Lower leg skin (tissue), 4 donors: ENCODE results near the gene SF3A2. TPM values are rescaled to one million over a fixed set of nuclear protein-coding genes. Genes with fewer than 3 reads are reported as not detected.

Experiments used
- DNase-seq, 2 donors: peaks; one replicate each; pipeline ENCODE4 v3.0.0-alpha.2; 2019; ENCODE audit warnings: low spot score in 2 of 2
- H3K4me3 ChIP-seq: fragments of 200-600 bp; sonication (generic); 2 replicates; pipeline ENCODE4 v1.5.1; 2017; ENCODE audit warnings: mild to moderate bottlenecking, low read depth; ENCODE audit not compliant: poor library complexity, severe bottlenecking
- CTCF ChIP-seq, 3 donors: fragments of 450-650 bp; IDR thresholded peaks; one replicate each; pipeline ENCODE4 v1.5.1; 2016; ENCODE audit warnings: antibody characterized with exemption in 3 of 3, mild to moderate bottlenecking in 3 of 3, moderate library complexity in 2 of 3
- POLR2A ChIP-seq, 2 donors: fragments of 450-650 bp; IDR thresholded peaks; one replicate each; pipeline ENCODE4 v1.6.1; 2016 to 2017; ENCODE audit warnings: antibody characterized with exemption in 2 of 2, mild to moderate bottlenecking in 1 of 2, moderate library complexity in 1 of 2
- WGBS, 2 donors: methylation state at CpG; one replicate each; pipeline ENCODE4 v1.1.5; 2018; 5-methylcytosine and 5-hydroxymethylcytosine counted together
- intact Hi-C: fragments of 100-400 bp; cut with DNase I; formaldehyde crosslinking; loops from one replicate; pipeline ENCODE4 v1.15.0; 2023; ENCODE audit warnings: low total_unique reads
- microRNA counts, 2 donors: library from miRNA; unstranded; fragments of <30 nt; microRNA quantifications; one replicate each; lab custom pipeline; 2016
- microRNA-seq, 2 donors: library from miRNA; unstranded; fragments of <30 nt; microRNA quantifications; one replicate each; pipeline ENCODE4, GENCODE V29; 2016; ENCODE audit warnings: borderline replicate concordance in 2 of 2, borderline number of aligned reads in 1 of 2
- total RNA-seq, 4 donors: library from RNA; depleted of rRNA; stranded (reverse); fragments of >200 nt; gene quantifications; one replicate each; pipeline ENCODE4 v1.1.0, GENCODE V29; 2016

The SF3A2 gene
- total RNA-seq, 4 donors from 2014 or later = 35.6 to 85.6 (median 47.8) TPM

GRCh38 chr19:2289714-2290435 is 53.3 kb downstream of the SF3A2 start:
- TF ChIP-seq CTCF (IDR thresholded peaks at IDR 0.05) (no peak), POLR2A (IDR thresholded peaks at IDR 0.05) (no peak)
- peak overlapping the region; percentile 22 for H3K4me3 ChIP-seq
- 1 to 4% methylated on average over 18 to 57 of the region's 74 CpGs for WGBS, 2 donors
- intact Hi-C loops = no loop called here
- DNase-seq = no peak

GRCh38 chr19:2290441-2291184 is 54.0 kb downstream of the SF3A2 start:
- intact Hi-C loops = no loop called here
- no peak for DNase-seq
- TF ChIP-seq POLR2A (IDR thresholded peaks at IDR 0.05) (no peak), CTCF (IDR thresholded peaks at IDR 0.05) (no peak)
- peak overlapping the region; percentile 22 for H3K4me3 ChIP-seq
- 6 to 19% methylated on average over 21 to 65 of the region's 82 CpGs for WGBS, 2 donors

GRCh38 chr19:2291185-2291751 is 54.6 kb downstream of the SF3A2 start:
- 18 to 46% methylated on average over 34 to 46 of the region's 67 CpGs for WGBS, 2 donors
- H3K4me3 ChIP-seq = no peak overlapping the region
- intact Hi-C loops = no loop called here
- no peak for DNase-seq
- no peak for TF ChIP-seq POLR2A (IDR thresholded peaks at IDR 0.05)
- TF ChIP-seq CTCF (IDR thresholded peaks at IDR 0.05) = no peak

GRCh38 chr19:2294687-2295335 is 58.2 kb downstream of the SF3A2 start:
- 31 to 46% methylated on average over 26 of the region's 26 CpGs for WGBS, 2 donors
- no peak overlapping the region for H3K4me3 ChIP-seq
- TF ChIP-seq POLR2A (IDR thresholded peaks at IDR 0.05) (no peak), CTCF (IDR thresholded peaks at IDR 0.05) (no peak)
- peak in 1 of 2 donors; percentile 45 for DNase-seq
- intact Hi-C loops = no loop called here

GRCh38 chr19:2296141-2296540 is 59.5 kb downstream of the SF3A2 start:
- WGBS, 2 donors = 90 to 94% methylated on average over 16 of the region's 16 CpGs
- H3K4me3 ChIP-seq = no peak overlapping the region
- TF ChIP-seq POLR2A (IDR thresholded peaks at IDR 0.05) (no peak), CTCF (IDR thresholded peaks at IDR 0.05) (no peak)
- intact Hi-C loops = no loop called here
- no peak for DNase-seq

MicroRNAs within 50 kb of the gene (microRNA counts, 767-probe panel; counts per million panel counts)
- 0 to 358 counts per million in 2 donors for microRNA hsa-miR-1227 (lab: Ali Mortazavi, UCI)

Small RNA genes lying within 50 kb of the gene (microRNA-seq; reads per million reads assigned to microRNA genes)
- gene MIR1227 (0.57 to 4.8 reads per million in 2 donors), gene MIR4321 (0 reads per million in 2 donors)

Other genes starting within 250 kb of the SF3A2 start
- 10 to 100 TPM; 85.0 to 99.3 (median 94.9) TPM for gene BTBD2, start 221.1 kb upstream of the SF3A2 start, total RNA-seq
- 100 to 1,000 TPM; 224 to 367 (median 251) TPM for gene MKNK2, start 185.6 kb upstream of the SF3A2 start, total RNA-seq
- 10 to 100 TPM; 26.4 to 46.0 (median 34.5) TPM for gene MOB3A, start 140.5 kb upstream of the SF3A2 start, total RNA-seq
- 1 to 10 TPM in 3 of 4 donors, under 1 TPM in 1; 0.25 to 8.8 (median 4.3) TPM for gene IZUMO4, start 139.9 kb upstream of the SF3A2 start, total RNA-seq
- 10 to 100 TPM; 46.5 to 84.7 (median 71.8) TPM for gene AP3D1, start 85.3 kb upstream of the SF3A2 start, total RNA-seq
- 10 to 100 TPM; 17.5 to 31.3 (median 20.7) TPM for gene DOT1L, start 72.9 kb upstream of the SF3A2 start, total RNA-seq
- 10 to 100 TPM; 52.2 to 80.5 (median 70.0) TPM for gene PLEKHJ1, start 495 bp upstream of the SF3A2 start, total RNA-seq
- gene AMH, start 12.5 kb downstream of the SF3A2 start, total RNA-seq = 1 to 10 TPM in 3 of 4 donors, under 1 TPM in 1; 0.13 to 1.3 (median 1.2) TPM
- gene JSRP1, start 19.6 kb downstream of the SF3A2 start, total RNA-seq = not detected
- gene PEAK3, start 45.4 kb downstream of the SF3A2 start, total RNA-seq = under 1 TPM; 0.30 to 0.97 (median 0.76) TPM
- gene LINGO3, start 71.3 kb downstream of the SF3A2 start, total RNA-seq = under 1 TPM in 1 of 4 donors, not detected in 3; 0.26 TPM
- gene LSM7, start 91.8 kb downstream of the SF3A2 start, total RNA-seq = 100 to 1,000 TPM in 2 of 4 donors, 10 to 100 TPM in 2; 57.2 to 140 (median 94.9) TPM
- gene SPPL2B, start 91.9 kb downstream of the SF3A2 start, total RNA-seq = 10 to 100 TPM; 36.1 to 84.7 (median 51.0) TPM
- gene TMPRSS9, start 123.4 kb downstream of the SF3A2 start, total RNA-seq = not detected
- 10 to 100 TPM; 34.2 to 52.8 (median 44.9) TPM for gene TIMM13, start 190.8 kb downstream of the SF3A2 start, total RNA-seq
- 10 to 100 TPM; 14.4 to 41.8 (median 34.7) TPM for gene LMNB2, start 220.1 kb downstream of the SF3A2 start, total RNA-seq
- 100 to 1,000 TPM in 2 of 4 donors, 10 to 100 TPM in 2; 74.0 to 205 (median 106) TPM for gene GADD45B, start 239.3 kb downstream of the SF3A2 start, total RNA-seq